ENCODE measurements around the gene DNAH7. TPM values are rescaled to one million over a fixed set of nuclear protein-coding genes. Genes with fewer than 3 reads are reported as not detected.

The DNAH7 gene
- total RNA-seq, 1 experiment from 2014 or later, result 0.98 TPM

DNA sequence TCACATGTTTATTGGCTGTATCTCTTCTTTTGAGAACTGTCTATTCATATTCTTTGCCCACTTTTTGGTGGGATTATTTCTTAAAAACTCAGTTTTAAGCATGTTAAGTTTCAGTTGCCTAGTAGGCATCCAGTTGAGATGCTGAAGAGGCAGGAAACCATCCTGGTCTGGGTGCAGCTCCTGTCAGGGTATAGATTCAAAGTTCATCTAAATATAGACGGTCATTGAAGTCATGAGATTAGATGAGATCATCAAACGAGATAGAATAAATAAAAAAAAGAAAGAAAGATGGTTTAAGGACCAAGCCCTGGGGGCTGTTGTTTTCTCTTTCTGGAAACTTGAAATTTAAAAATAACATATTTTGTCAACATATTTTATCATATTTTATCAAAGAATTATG lies 9.2 kb upstream of the DNAH7 start:
- no peaks in the 10 kb centered on the region for H3K27me3 Mint-ChIP-seq (ENCODE audit: insufficient read depth, unreplicated experiment)
- intact Hi-C loops (cut with micrococcal nuclease), result loop anchor here (1.0 to 10.0 kb wide), 6 partner anchors 92 to 677 kb away; no protein-coding TSS in a partner anchor

DNA sequence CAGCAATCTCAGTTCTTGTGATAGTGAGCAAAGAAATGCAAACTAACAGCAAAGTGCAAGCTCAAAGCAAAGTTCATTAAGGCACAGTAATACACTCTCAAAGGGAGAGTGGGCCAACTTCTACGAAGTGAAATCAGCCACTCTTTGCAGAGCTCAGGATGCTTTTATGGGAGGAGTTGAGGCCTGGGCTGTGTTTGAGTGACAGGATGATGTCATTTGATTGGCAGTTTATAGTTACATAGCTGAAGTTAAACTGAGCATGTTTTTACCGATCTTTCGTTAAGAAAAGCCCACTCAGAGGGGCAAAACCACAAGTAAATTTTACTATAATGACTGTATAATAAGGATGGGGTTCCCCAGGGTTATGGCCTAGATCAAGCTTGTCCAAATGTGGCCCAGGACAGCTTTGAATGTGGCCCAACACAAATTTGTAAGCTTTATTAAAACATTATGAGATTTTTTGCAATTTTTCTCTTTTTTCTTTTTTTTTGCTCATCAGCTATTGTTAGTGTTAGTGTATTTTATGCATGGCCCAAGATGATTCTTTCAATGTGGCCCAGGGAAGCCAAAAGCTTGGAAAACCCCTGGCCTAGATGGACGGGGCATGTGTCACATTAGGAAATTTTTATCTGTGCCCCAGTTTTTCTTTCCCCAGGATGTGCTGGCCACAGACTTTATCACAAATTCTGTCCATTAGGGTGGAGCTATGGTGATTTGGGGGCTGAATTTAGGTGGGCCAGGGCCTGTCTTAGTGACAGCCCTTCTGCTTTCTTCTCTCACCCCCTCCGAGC lies 8.3 kb upstream of the DNAH7 start:
- no peak for DNase-seq (ENCODE audit: unreplicated experiment)
- intact Hi-C loops (cut with micrococcal nuclease), result loop anchor here (5.0 to 10.0 kb wide), 2 partner anchors 215 to 678 kb away; no protein-coding TSS in a partner anchor
- TF ChIP-seq, protein P1, sequence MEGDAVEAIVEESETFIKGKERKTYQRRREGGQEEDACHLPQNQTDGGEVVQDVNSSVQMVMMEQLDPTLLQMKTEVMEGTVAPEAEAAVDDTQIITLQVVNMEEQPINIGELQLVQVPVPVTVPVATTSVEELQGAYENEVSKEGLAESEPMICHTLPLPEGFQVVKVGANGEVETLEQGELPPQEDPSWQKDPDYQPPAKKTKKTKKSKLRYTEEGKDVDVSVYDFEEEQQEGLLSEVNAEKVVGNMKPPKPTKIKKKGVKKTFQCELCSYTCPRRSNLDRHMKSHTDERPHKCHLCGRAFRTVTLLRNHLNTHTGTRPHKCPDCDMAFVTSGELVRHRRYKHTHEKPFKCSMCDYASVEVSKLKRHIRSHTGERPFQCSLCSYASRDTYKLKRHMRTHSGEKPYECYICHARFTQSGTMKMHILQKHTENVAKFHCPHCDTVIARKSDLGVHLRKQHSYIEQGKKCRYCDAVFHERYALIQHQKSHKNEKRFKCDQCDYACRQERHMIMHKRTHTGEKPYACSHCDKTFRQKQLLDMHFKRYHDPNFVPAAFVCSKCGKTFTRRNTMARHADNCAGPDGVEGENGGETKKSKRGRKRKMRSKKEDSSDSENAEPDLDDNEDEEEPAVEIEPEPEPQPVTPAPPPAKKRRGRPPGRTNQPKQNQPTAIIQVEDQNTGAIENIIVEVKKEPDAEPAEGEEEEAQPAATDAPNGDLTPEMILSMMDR (IDR thresholded peaks at IDR 0.05; ENCODE audit: unreplicated experiment), result no peak
- Mint-ChIP-seq H3K36me3 (ENCODE audit: insufficient read depth, unreplicated experiment) (no peaks in the 10 kb centered on the region), H3K27me3 (ENCODE audit: insufficient read depth, unreplicated experiment) (no peaks in the 10 kb centered on the region), H3K4me1 (ENCODE audit: insufficient read depth, unreplicated experiment) (no peaks in the 10 kb centered on the region), H3K4me3 (ENCODE audit: unreplicated experiment) (no peak overlapping the region), H3K27ac (ENCODE audit: low read depth, unreplicated experiment) (no peak overlapping the region), H3K9me3 (ENCODE audit: unreplicated experiment) (no peaks in the 10 kb centered on the region)
- no TSS peak for BruUV-seq (replicated peaks)
- ChIA-PET CTCF (interaction anchor here (0.5 to 5.7 kb wide), 33 partner anchors 9 to 1347 kb away, joined by 3 to 104 read pairs (median 4); partner anchors contain the start of genes DNAH7 and STK17B), POLR2A (interaction anchor here (0.6 to 3.4 kb wide), 5 partner anchors 8 to 381 kb away, joined by 3 to 16 read pairs (median 3); partner anchors contain the start of gene DNAH7)

More for the DNA sequence above, 9.2 kb upstream of the DNAH7 start:
- CTCF ChIA-PET, result interaction anchor here (0.6 to 5.7 kb wide), 50 partner anchors 8 to 1191 kb away, joined by 3 to 104 read pairs (median 4); partner anchors contain the start of genes DNAH7 and STK17B
- Mint-ChIP-seq H3K36me3 (ENCODE audit: insufficient read depth, unreplicated experiment) (no peaks in the 10 kb centered on the region), H3K4me3 (ENCODE audit: unreplicated experiment) (no peak overlapping the region), H3K27ac (ENCODE audit: low read depth, unreplicated experiment) (no peak overlapping the region), H3K4me1 (ENCODE audit: insufficient read depth, unreplicated experiment) (no peaks in the 10 kb centered on the region), H3K9me3 (ENCODE audit: unreplicated experiment) (peaks cover 7% of the 10 kb centered on the region)
- DNase-seq (ENCODE audit: unreplicated experiment), result no peak
- TF ChIP-seq, protein P1 (IDR thresholded peaks at IDR 0.05; ENCODE audit: unreplicated experiment), result no peak
- BruUV-seq (replicated peaks), result no TSS peak
- POLR2A ChIA-PET, result interaction anchor here (0.7 to 3.4 kb wide), 8 partner anchors 9 to 215 kb away, joined by 3 to 18 read pairs (median 6); partner anchors contain the start of genes DNAH7 and STK17B

DNA sequence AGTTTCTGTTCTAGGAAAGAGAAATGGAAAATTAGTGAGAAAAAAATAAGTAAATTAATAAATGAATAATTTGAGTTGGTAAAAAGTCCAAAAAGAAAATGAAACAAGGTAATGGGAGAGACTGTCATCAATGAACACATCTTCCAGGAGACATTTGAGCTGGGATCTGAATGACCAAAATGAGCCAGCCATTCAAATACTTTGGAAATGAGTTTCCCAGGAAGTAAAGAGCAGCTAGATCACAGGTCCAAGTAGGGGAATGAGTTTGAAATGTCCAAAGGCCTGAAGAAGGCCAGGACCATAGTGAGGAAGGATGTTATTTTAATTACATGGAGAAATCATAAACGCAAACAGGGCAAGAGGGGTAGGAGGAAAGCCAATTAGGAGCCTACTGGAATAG lies 6.6 kb upstream of the DNAH7 start:
- TF ChIP-seq, protein P1 (IDR thresholded peaks at IDR 0.05; ENCODE audit: unreplicated experiment), result no peak
- intact Hi-C loops (cut with micrococcal nuclease), result loop anchor here (5.0 to 10.0 kb wide), 2 partner anchors 217 to 680 kb away; no protein-coding TSS in a partner anchor
- no peaks in the 10 kb centered on the region for H3K9me3 Mint-ChIP-seq (ENCODE audit: unreplicated experiment)
- DNase-seq (ENCODE audit: unreplicated experiment), result no peak
- H3K36me3 Mint-ChIP-seq (ENCODE audit: insufficient read depth, unreplicated experiment), result no peaks in the 10 kb centered on the region
- POLR2A ChIA-PET, result no interaction called here
- H3K27ac Mint-ChIP-seq (ENCODE audit: low read depth, unreplicated experiment), result no peak overlapping the region
- no peak overlapping the region for H3K4me3 Mint-ChIP-seq (ENCODE audit: unreplicated experiment)
- H3K27me3 Mint-ChIP-seq (ENCODE audit: insufficient read depth, unreplicated experiment), result no peaks in the 10 kb centered on the region
- no TSS peak for BruUV-seq (replicated peaks)
- H3K4me1 Mint-ChIP-seq (ENCODE audit: insufficient read depth, unreplicated experiment), result no peaks in the 10 kb centered on the region
- CTCF ChIA-PET, result interaction anchor here (0.7 to 5.4 kb wide), 5 partner anchors 7 to 379 kb away, joined by 3 to 60 read pairs (median 20); partner anchors contain the start of gene DNAH7

DNA sequence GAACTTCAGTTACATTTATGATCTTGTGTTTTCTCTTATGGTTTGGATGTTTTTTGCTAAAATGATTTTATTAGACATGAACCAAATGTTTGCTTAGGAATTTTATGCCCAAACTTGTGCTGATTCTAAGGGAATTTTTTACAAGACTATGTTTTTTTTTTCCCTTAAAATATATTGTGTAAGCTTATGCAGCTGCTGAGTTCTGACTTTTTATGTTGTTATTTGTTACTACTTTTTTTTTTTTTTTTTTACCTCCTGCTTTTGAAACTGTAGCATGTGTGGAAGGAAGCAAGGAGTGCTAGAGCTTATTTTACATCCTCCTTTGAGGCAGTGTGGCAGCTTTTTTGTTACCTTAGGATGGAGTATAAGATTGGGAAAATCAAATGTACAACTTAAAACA lies 6.0 kb upstream of the DNAH7 start:
- no peak for DNase-seq (ENCODE audit: unreplicated experiment)
- POLR2A ChIA-PET, result interaction anchor here (0.6 kb wide), 1 partner anchor 38 kb away, joined by 3 read pairs; no protein-coding TSS in a partner anchor
- TF ChIP-seq, protein P1 (IDR thresholded peaks at IDR 0.05; ENCODE audit: unreplicated experiment), result no peak
- Mint-ChIP-seq H3K9me3 (ENCODE audit: unreplicated experiment) (no peaks in the 10 kb centered on the region), H3K27ac (ENCODE audit: low read depth, unreplicated experiment) (no peak overlapping the region), H3K36me3 (ENCODE audit: insufficient read depth, unreplicated experiment) (no peaks in the 10 kb centered on the region), H3K4me3 (ENCODE audit: unreplicated experiment) (no peak overlapping the region), H3K4me1 (ENCODE audit: insufficient read depth, unreplicated experiment) (no peaks in the 10 kb centered on the region), H3K27me3 (ENCODE audit: insufficient read depth, unreplicated experiment) (no peaks in the 10 kb centered on the region)
- intact Hi-C loops (cut with micrococcal nuclease), result loop anchor here (5.0 to 10.0 kb wide), 2 partner anchors 218 to 680 kb away; no protein-coding TSS in a partner anchor
- CTCF ChIA-PET, result interaction anchor here (0.6 to 1.6 kb wide), 4 partner anchors 15 to 379 kb away, joined by 3 to 5 read pairs (median 3); no protein-coding TSS in a partner anchor
- no TSS peak for BruUV-seq (replicated peaks)

Data from MCF 10A (cell line).